GM10266 (cell line): ENCODE measurements around the gene SHROOM3.

Experiments
- DNase-seq: peaks from one replicate; pipeline ENCODE4 v3.0.0; 2012; ENCODE audit errors: extremely low spot score
- CTCF ChIP-seq: IDR thresholded peaks from 2 replicates; pipeline ENCODE4 v1.5.1; 2012; ENCODE audit warnings: mild to moderate bottlenecking, low read depth; ENCODE audit not compliant: control insufficient read depth, insufficient read depth; ENCODE audit errors: missing control alignments

Gene SHROOM3

DNA sequence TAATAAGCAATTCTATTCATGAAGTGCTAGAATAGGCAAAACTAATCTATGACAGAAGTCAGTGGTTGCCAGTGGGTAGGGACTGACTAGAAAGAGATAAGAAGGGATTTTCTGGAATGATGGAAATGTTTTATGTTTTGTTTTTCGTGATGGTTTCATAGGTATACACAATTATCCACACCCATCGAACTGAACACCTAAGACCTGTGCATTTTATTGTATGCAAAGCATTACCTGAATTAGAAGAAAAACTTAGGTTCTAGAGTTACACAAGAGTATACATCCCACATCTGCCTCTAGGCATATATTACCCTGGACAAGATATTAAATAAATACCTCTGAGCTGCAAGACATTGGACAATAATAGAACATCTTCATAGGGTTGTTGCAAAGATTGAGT is 257.7 kb downstream of the SHROOM3 start:
- no peak for DNase-seq
- no peak for TF ChIP-seq CTCF

DNA sequence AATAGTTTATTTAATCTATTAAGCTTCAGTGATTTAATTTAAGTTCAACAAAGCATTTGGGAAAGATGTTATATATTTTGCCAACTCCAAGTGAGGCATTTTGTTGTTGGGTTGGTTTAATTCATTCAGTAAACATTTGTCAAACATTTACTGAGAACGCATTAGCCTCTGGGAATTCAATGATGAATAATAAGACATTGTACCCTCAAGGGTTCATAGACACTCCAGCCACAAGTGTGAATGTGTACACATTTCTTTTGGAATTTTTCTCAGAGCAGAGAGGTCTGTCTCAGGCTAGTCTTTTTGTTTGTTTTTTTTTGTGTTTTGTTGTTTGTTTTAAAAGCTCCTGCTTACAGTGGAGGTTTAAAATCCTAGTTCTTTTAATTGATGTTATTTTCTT is 259.0 kb downstream of the SHROOM3 start:
- no peak for DNase-seq
- no peak for TF ChIP-seq CTCF

- TF ChIP-seq CTCF, result no peak
- no peak for DNase-seq
Measured at GRCh38 chr4:76696109-76696508, 261.1 kb downstream of the SHROOM3 start.

- TF ChIP-seq CTCF, result no peak
- DNase-seq, result no peak
Measured at GRCh38 chr4:76697129-76697803, 262.2 kb downstream of the SHROOM3 start.

GRCh38 chr4:76698141-76698540 is 263.1 kb downstream of the SHROOM3 start:
- TF ChIP-seq CTCF, result no peak
- DNase-seq, result no peak

DNA sequence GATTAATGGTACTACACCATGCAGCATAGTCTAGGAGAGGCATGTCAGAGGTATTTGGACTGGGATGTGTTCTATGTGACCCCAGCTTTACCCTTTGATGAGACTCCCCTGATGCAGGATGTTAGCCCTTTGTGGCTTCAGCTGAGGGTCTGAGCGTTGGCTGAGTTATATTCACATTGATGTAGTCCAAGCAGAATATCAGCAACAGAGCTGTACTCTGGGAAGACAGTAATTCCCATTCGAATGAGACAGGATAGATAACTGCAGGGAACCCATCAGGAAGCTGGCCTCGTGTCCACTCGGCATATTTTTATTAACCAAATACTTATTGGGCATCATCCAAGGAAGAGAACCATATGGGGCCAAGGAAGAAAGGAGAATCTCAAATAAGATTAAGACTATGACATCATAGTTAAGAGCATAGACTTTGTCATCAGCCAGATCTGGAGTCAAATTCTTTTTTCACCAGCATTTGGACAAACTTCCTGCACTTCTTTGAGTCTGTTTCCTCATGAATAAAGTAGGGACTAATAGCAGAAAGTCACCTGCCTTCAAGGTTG is 264.8 kb downstream of the SHROOM3 start:
- DNase-seq, result no peak
- TF ChIP-seq CTCF, result no peak

DNA sequence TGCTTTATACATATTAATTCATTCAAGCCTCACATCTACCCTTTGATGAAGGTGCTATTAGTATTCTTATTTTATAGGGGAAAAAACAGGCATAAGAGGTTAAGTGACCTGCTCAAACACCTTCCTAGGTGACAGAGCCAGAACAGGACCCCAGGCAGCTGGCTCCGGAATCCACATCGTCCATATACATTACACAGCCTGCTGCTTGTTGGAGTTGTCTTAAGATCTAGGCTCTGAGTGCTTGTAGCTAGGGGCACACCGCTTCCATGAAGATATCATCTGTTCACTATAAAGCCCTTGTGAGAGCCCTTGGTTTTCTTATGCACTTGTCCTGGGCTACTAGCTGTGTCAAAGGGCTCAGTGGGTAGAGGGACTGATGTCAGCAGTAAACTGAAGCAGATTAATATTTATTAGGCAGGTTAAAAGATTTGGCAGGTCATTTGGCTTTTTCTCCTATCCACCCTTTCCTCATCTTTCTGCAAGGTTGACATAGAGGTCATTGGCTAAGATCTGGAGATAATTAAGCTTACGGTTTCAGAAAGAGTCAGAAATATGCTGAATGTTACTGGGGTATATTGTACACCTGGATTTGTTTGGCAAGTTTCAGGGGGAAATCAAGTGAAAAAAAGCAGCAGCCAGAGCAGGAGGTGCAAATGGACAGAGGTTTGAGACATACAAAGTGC is 267.6 kb downstream of the SHROOM3 start:
- TF ChIP-seq CTCF, result no peak
- DNase-seq, result no peak
